K562 (cell line): Measurements from ENCODE around the gene GNAT3.

Experiments used
- CBFB ChIP-seq: sonication (generic); formaldehyde crosslinking; IDR thresholded peaks from 2 replicates; pipeline ENCODE4 v1.4.0; 2020; ENCODE audit warnings: mild to moderate bottlenecking, missing genetic modification reagents
- CBX2 ChIP-seq: fragments of 200-600 bp; sonication (generic); IDR thresholded peaks from one replicate; pipeline ENCODE4 v1.6.1; 2012; ENCODE audit warnings: mild to moderate bottlenecking, low read length, inconsistent platforms; ENCODE audit not compliant: insufficient read depth, poor library complexity, severe bottlenecking
- KAT2B ChIP-seq: IDR thresholded peaks from one replicate; pipeline ENCODE4 v1.6.1; 2012; ENCODE audit warnings: low read depth, mild to moderate bottlenecking, control low read depth, inconsistent platforms, low read length, moderate library complexity
- RAD21 ChIP-seq, 2 experiments: fragments of 250-450 bp in 1 of 2; fragments of 450-650 bp in 1 of 2; sonication (Bioruptor Pico) in 1 of 2; formaldehyde crosslinking in 1 of 2; IDR thresholded peaks in 1 of 2; conservative IDR thresholded peaks in 1 of 2; 2 replicates each; pipeline versions ENCODE4 v1.4.0 to v1.8.0; 2020 to 2022; ENCODE audit warnings: mild to moderate bottlenecking in 2 of 2, moderate library complexity in 1 of 2
- WHSC1 ChIP-seq: IDR thresholded peaks from one replicate; pipeline ENCODE4 v1.6.1; 2012; ENCODE audit warnings: low read length, control low read depth, inconsistent platforms
- ZFP36 ChIP-seq: fragments of 150-350 bp; IDR thresholded peaks from 2 replicates; pipeline ENCODE4 v1.6.1; 2018; ENCODE audit warnings: low read length, low read depth; ENCODE audit not compliant: partially characterized antibody
- ZNF124 ChIP-seq: sonication (generic); formaldehyde crosslinking; IDR thresholded peaks from 2 replicates; pipeline ENCODE4 v1.8.1; 2022; ENCODE audit warnings: missing genetic modification reagents
- ZNF445 ChIP-seq: fragments of 250-450 bp; sonication (Bioruptor Pico); IDR thresholded peaks from 2 replicates; pipeline ENCODE4 v1.4.0; 2020; ENCODE audit warnings: low read depth, mild to moderate bottlenecking, moderate library complexity
- TF ChIP-seq, protein P1 (sequence below), 3 experiments: IDR thresholded peaks in 2 of 3; conservative IDR thresholded peaks in 1 of 3; 2 replicates each; pipeline ENCODE4 v1.5.1; 2011 to 2012; ENCODE audit warnings: low read length in 3 of 3, mild to moderate bottlenecking in 3 of 3, control low read depth in 2 of 3, improper control_type of control experiment in 1 of 3, inconsistent platforms in 1 of 3, low read depth in 1 of 3, mixed read lengths in 1 of 3, moderate library complexity in 1 of 3; ENCODE audit not compliant: insufficient read depth in 2 of 3
- TF ChIP-seq, protein P2 (sequence below), 2 experiments: fragments of 450-650 bp in 1 of 2; sonication (generic) in 1 of 2; formaldehyde crosslinking in 1 of 2; IDR thresholded peaks; 2 replicates each; pipeline versions ENCODE4 v1.7.1 to v1.9.0; 2016 to 2022; ENCODE audit warnings: inconsistent platforms in 1 of 2, mild to moderate bottlenecking in 1 of 2, missing genetic modification reagents in 1 of 2
- TF ChIP-seq, protein P3 (sequence below): fragments of 150-350 bp; IDR thresholded peaks from 2 replicates; pipeline ENCODE4 v1.6.1; 2014; ENCODE audit warnings: low read depth, mild to moderate bottlenecking, low read length, borderline replicate concordance
- TF ChIP-seq, protein P4 (sequence below): fragments of 450-650 bp; IDR thresholded peaks from 2 replicates; pipeline ENCODE4 v1.6.1; 2017; ENCODE audit warnings: mild to moderate bottlenecking, moderate library complexity

DNA sequence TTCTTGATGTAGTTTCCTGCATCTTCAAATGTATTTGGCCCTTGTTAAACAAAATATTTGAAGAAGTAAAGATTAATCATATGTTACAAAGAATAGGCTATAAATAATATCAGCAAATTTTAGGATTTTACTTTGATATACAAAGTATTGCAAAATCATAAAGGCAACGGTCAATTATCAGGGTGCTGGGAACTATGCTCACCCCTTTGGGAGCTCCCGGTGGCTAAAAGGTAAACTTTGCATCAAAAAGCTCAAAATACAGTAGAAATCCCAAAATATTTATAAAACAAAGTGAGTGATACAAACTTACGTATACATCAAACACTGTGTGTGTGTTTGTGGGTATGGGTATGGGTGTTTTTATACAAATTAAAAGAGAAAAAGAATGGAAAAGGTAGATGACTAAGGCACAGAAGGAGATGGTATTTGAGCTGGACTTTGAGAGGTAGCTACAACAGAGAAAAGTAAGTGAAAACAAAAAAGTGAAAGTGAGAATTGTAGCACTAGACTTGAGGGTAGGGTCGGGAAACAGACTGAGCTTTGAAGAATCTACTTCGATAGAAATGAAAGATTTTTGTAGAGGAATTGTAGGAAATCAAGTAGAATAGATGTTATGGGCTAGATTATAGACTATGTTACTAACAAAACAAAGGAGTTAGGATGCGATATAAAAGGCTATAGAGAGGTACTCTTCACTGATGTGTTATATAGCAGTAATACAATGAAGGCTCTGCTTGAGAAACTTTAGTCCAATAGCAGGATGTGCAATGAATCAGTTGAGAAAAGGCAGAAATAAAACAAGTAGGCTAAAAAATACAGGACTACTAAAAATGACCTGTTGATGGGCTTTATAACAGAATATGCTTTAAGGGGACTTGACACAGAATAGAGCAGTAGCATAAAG is 52.8 kb downstream of the GNAT3 start:
- TF ChIP-seq CBFB (no peak), CBX2 (no peak), ZNF445 (CRISPR knock-in tag) (no peak), RAD21 (CRISPR knock-in tag; conservative IDR thresholded peaks at IDR 0.05 in 1 of 2, IDR thresholded peaks at IDR 0.05 in 1 of 2) (no peak), ZNF124 (CRISPR knock-in tag) (no peak), ZFP36 (no peak), WHSC1 (no peak), KAT2B (no peak)
- TF ChIP-seq, protein P1, sequence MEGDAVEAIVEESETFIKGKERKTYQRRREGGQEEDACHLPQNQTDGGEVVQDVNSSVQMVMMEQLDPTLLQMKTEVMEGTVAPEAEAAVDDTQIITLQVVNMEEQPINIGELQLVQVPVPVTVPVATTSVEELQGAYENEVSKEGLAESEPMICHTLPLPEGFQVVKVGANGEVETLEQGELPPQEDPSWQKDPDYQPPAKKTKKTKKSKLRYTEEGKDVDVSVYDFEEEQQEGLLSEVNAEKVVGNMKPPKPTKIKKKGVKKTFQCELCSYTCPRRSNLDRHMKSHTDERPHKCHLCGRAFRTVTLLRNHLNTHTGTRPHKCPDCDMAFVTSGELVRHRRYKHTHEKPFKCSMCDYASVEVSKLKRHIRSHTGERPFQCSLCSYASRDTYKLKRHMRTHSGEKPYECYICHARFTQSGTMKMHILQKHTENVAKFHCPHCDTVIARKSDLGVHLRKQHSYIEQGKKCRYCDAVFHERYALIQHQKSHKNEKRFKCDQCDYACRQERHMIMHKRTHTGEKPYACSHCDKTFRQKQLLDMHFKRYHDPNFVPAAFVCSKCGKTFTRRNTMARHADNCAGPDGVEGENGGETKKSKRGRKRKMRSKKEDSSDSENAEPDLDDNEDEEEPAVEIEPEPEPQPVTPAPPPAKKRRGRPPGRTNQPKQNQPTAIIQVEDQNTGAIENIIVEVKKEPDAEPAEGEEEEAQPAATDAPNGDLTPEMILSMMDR (IDR thresholded peaks at IDR 0.05 in 2 of 3, conservative IDR thresholded peaks at IDR 0.05 in 1 of 3; ENCODE audit: insufficient read depth in 2 of 3, low read depth in 1 of 3, low read length in 3 of 3), result no peak
- TF ChIP-seq, protein P2, sequence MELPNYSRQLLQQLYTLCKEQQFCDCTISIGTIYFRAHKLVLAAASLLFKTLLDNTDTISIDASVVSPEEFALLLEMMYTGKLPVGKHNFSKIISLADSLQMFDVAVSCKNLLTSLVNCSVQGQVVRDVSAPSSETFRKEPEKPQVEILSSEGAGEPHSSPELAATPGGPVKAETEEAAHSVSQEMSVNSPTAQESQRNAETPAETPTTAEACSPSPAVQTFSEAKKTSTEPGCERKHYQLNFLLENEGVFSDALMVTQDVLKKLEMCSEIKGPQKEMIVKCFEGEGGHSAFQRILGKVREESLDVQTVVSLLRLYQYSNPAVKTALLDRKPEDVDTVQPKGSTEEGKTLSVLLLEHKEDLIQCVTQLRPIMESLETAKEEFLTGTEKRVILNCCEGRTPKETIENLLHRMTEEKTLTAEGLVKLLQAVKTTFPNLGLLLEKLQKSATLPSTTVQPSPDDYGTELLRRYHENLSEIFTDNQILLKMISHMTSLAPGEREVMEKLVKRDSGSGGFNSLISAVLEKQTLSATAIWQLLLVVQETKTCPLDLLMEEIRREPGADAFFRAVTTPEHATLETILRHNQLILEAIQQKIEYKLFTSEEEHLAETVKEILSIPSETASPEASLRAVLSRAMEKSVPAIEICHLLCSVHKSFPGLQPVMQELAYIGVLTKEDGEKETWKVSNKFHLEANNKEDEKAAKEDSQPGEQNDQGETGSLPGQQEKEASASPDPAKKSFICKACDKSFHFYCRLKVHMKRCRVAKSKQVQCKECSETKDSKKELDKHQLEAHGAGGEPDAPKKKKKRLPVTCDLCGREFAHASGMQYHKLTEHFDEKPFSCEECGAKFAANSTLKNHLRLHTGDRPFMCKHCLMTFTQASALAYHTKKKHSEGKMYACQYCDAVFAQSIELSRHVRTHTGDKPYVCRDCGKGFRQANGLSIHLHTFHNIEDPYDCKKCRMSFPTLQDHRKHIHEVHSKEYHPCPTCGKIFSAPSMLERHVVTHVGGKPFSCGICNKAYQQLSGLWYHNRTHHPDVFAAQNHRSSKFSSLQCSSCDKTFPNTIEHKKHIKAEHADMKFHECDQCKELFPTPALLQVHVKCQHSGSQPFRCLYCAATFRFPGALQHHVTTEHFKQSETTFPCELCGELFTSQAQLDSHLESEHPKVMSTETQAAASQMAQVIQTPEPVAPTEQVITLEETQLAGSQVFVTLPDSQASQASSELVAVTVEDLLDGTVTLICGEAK (IDR thresholded peaks at IDR 0.05), result no peak
- TF ChIP-seq, protein P2 (CRISPR knock-in tag; IDR thresholded peaks at IDR 0.05), result no peak
- TF ChIP-seq, protein P3, sequence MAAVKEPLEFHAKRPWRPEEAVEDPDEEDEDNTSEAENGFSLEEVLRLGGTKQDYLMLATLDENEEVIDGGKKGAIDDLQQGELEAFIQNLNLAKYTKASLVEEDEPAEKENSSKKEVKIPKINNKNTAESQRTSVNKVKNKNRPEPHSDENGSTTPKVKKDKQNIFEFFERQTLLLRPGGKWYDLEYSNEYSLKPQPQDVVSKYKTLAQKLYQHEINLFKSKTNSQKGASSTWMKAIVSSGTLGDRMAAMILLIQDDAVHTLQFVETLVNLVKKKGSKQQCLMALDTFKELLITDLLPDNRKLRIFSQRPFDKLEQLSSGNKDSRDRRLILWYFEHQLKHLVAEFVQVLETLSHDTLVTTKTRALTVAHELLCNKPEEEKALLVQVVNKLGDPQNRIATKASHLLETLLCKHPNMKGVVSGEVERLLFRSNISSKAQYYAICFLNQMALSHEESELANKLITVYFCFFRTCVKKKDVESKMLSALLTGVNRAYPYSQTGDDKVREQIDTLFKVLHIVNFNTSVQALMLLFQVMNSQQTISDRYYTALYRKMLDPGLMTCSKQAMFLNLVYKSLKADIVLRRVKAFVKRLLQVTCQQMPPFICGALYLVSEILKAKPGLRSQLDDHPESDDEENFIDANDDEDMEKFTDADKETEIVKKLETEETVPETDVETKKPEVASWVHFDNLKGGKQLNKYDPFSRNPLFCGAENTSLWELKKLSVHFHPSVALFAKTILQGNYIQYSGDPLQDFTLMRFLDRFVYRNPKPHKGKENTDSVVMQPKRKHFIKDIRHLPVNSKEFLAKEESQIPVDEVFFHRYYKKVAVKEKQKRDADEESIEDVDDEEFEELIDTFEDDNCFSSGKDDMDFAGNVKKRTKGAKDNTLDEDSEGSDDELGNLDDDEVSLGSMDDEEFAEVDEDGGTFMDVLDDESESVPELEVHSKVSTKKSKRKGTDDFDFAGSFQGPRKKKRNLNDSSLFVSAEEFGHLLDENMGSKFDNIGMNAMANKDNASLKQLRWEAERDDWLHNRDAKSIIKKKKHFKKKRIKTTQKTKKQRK, result no peak
- TF ChIP-seq, protein P4, sequence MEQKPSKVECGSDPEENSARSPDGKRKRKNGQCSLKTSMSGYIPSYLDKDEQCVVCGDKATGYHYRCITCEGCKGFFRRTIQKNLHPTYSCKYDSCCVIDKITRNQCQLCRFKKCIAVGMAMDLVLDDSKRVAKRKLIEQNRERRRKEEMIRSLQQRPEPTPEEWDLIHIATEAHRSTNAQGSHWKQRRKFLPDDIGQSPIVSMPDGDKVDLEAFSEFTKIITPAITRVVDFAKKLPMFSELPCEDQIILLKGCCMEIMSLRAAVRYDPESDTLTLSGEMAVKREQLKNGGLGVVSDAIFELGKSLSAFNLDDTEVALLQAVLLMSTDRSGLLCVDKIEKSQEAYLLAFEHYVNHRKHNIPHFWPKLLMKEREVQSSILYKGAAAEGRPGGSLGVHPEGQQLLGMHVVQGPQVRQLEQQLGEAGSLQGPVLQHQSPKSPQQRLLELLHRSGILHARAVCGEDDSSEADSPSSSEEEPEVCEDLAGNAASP, result no peak
